ENCODE results near the gene MRO.
"Not testable (repeated sequence)": the region's sequence is repeated elsewhere in the genome, so short reads cannot be mapped to it uniquely, and the experiment has no call there.

MRO gene
- total RNA-seq, result 0 reads per million in 3 experiments

DNA sequence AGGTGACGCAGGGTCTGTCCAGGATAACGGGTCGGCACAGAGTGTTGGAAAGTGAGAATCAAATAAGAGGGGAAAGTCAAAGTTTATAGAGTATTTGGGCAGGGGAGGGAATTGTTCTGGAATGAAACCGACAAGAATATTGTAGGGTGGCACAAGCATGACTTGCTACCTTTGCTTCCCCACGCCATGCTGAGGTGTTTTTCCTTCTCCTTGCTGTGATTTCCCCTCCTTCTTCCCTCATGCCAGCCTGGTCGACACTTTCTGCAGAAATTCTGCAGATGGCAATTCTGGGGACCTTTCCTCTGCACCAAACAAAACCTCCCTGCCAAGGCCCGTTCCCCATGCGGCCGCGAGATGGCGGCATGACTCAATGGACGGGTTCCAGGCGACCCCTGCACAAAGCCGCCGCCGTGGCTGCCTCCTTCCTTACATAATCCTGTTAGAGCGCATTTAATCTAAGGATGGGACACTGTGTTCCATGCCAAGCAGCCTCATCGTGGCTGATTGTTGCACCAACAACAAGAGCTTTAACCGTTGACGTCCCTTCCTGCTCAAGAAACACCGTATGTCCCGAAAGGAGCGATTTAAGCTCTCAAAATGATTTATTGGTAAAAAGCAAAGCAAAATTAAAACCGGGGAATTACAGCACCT is at the start of gene MRO:
TSS of gene MRO (minus strand) at position 289 of the 651 bp plus-strand sequence. CDS start 10,616 bp downstream, outside the sequence.
- DNase-seq, result peak; percentile 66

DNA sequence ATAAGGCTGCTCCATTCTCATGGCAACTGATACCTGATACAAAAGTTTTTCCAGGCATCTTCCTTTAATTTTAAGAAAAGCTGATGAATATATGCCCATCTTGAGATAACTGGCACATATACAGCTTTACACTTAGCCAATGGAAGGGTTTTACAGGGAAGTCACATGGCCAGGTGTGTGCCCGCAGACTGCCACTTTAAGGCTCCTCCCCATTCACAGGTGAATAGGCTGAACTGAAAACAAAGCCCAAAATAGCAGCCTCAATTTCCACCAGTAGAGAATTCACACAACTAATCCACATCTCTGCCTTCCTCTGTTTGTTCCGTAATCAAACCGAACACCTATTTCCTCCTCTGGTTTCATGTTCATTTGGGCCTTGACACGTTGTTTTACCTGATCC is 49.3 kb upstream of the MRO start:
- DNase-seq, result no peak

DNA sequence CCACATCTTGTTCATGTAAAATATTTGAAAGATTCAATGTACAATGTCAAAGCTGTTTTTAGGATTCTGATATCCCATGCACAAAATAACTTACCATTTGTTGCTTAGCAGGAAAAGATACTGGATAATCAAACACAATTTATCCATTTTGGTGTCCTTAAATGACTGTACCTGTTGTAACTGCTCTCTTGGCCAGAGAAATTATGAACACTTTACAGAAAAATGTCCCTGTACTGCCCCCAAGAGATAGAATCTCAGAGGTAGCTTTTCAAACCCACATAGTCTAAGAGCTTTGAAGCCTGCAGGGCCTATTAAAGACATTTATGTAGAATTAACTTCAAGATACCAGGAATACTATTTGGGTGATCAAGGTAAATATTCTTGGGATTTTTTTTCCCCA is 46.9 kb upstream of the MRO start:
- no peak for DNase-seq

DNA sequence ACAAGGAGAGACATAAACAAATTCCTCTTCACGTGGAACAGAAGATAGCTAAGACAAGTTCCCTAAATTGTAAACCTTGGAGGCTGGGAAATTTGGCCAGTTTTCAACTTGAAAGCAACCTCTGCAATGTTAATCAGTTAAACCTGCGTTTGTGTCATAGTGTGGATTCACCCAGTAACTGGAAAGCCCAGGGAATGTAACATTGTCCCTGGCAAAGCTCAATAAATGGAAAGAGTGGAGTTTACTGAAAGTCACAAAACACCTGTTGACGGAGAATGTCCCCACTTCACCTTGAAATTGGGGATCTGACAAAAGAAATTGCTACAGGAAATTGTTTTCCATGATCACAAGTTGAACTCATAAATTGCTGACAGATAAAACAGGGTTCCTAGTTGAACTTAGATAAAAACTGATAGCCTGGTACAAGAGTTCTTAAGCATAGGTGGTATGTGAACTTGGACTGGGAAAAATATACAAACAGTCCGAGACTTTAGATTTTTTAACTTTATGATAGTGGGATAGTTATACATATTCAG is 44.1 kb upstream of the MRO start:
- DNase-seq, result no peak

DNA sequence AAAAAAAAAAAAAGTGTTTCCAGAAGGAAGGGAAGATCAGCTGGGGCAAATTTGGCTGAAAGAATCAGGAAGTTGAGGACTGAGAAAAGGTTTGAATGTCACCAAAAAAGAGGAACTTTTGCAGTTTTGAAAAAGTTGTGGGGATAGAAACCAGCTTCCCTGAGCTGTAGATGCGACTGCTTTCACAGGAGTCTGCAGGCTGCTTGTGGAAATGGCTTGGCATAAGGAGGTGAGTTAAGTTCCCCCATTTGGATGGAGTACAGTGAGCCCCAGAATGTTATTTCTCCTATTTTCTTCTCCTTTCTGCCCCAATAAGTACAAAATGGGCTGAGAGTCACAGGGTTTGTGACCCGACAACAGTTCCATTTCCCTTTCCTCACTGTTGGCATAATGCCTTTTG is 42.6 kb upstream of the MRO start:
- no peak for DNase-seq

DNA sequence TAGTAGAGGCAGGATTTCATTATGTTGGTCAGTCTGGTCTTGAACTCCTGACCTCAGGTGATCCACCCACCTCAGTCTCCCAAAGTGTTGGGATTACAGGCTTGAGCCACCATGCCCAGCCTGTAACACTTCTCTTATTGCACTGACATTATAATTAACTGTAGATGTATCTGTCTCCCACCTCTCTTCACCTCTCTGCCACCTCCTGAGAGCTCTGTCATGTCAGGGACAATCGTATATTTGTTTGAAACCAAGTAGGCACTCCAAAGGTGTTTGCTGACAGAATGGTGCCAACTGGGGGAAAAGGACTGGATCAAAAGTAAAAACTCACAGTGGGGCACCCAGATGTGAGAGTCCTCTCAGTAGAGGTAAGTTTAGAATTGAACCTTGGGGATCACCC is 41.8 kb upstream of the MRO start:
- DNase-seq, result no peak

DNA sequence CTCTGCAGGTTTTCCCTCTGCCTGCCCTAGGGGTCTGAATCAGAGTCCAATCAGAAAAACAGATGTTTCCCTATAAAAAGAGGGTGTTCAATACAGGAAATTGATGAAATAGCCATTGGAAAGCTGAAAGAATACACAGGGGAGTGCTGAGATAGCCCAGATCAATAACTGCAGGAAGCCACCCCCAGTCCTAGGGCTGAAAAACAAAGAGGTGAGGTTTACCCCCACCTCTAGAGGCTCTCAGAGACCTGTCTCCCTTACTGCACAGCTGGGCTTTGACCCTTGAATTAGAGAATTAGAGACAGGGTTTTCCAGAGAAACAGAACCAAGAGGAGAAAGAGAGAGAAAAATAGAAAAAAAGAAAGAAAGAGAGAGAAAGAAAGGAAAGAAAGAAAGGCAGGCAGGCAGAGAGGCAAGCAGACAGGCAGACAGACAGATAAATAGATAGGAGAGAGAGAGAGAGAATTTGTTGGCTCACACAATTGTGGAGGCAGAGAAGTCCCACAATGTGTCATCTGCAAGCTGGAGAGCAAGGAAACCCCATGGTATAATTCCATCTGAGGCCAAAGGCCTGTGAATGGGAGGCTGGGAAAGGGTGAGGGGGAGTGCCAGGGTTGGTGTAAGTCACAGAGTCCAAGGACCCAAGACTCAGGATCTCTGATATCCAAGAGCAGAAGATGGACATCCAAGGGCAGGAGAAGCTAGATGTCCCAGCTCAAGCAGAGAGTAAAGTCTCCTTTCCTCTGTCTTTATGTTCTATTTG is 40.2 kb upstream of the MRO start:
- no peak for DNase-seq

DNA sequence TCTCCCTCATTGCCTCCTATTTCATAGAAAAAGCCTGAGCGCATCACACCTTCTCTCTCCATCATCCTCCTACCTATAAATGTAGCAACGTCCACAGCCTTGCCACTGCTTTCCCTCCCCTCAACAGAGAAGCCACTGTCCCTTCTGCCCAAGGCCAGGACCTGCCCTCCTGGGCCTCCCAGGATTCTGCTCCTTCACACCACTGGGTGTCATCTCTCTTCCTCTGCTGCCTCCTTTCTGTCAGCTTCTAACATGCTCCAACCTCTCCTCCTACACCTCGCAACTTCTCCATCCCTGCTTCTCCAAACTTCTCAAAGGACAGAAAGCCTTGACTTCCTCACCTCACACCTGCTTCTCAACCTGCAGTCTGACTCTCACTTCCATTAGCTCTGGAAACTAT is 37.9 kb upstream of the MRO start:
- no peak for DNase-seq

DNA sequence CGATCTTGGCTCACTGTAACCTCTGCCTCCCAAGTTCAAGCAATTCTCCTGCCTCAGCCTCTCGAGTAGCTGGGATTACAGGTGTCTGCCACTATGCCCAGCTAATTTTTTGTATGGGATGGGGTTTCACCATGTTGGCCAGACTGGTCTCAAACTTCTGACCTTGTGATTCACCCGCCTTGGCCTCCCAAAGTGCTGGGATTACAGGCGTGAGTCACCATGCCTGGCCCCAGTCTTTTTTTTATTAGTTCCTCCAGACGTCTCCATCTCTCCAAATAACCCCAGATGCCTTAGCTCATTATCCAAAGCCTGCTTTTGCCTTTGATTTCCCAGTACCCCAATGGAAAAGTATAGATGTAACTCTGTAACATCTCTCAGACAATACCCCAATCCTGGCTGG is 37.4 kb upstream of the MRO start:
- DNase-seq, result not testable (repeated sequence)

DNA sequence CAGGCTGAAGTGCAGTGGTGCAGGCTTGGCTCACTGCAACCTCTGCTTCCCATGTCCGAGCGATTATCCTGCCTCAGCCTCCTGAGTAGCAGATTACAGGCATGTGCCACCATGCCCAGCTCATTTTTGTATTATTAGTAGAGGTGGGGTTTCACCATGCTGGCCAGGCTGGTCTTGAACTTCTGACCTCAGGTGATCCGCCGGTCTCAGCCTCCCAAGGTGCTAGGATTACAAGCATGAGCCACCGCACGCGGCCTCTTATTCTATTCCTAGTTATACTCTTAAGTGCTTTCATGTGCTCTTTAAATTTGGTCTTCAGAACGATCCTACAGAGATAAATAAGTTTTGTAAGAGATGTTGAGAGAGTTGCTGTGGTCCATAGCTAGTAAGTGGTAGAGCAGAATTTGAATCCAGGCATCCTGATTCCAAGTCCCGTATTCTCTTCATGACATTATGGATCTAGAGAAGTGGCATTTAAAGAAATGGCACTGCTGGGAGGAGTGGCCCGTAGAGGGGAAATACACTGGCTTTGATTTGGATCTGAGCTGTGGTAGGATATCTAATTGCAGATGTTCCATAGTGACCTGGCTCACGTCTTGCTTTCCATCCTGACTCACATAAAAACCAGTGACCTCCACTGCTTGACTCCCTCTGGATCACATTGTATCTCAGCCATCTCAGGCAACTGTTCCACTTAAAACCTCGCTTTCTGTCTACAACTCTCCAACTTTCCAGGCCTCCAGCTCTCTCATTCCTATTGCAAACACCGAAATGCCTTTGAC is 36.4 kb upstream of the MRO start:
- no peak for DNase-seq

DNA sequence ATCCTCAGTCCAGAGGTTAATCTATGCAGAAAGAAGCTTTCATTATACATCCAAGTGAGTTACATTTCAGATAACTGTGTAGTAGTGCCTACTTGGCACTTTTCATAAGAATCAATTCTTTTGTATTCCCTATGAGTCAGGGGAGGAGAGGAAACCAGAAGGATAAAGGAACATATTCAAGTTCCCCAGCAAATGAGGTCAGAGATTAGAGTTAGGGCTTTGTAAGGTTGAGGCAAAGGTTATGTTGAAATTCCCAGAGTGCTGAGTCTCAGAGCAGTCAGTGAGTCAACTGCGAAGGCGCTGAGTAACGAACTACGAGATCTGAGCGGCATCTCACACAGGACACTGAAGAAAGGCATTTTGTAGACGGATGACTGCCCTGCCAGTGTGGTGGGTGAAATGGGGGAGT is 34.1 kb upstream of the MRO start:
- DNase-seq, result no peak

DNA sequence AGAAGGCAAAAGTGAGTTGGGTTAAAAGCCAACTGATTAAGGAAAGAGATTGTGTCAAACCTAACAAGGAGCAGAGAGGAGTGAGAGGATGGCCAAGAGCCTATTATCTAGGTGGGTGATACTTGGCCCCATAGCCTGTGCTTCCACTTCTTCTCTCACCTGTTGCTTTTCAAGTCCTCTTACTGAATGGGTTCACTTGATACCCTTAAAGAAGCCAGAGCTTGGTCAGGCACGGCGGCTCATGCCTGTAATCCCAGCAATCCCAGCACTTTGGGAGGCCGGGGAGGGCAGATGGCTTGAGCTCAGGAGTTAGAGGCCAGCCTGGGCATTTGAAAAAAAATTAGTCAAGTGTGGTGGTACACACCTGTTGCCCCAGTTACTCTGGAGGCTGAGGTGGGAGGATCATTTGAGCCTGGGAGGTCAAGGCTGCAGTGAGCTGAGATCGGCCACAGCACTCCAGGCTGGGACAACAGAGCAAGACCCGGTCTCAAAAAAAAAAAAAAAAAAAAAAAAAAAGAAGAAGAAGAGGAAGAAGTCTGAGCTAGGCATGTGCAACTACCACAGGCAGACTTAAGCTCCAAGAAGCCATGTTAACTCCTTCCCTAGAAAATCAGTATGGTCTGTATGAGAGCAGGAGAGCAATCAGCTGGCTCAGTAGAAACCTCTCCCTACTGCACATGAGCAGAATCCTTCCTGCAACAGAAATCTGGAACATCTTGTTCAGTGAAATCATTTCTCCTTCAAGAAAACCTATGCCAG is 30.7 kb upstream of the MRO start:
- no peak for DNase-seq

DNA sequence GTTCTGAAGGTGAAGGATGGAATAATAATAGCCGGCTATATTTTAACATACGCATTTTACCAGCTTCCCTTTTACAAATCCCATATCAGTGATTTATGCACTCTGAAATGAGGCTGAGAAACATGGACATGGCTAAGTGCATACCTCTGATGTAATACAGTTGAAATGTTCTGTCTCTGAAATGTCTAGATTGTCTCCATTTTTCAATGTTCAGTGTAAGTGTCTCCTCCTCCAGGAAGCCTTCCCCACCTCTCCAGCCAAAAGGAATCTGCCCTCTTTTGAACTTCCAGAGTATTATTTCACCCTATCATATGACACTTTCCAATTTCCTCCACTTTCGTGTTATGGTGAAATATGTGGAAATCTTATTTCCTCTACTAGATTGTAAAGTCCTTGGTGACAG is 29.6 kb upstream of the MRO start:
- no peak for DNase-seq

DNA sequence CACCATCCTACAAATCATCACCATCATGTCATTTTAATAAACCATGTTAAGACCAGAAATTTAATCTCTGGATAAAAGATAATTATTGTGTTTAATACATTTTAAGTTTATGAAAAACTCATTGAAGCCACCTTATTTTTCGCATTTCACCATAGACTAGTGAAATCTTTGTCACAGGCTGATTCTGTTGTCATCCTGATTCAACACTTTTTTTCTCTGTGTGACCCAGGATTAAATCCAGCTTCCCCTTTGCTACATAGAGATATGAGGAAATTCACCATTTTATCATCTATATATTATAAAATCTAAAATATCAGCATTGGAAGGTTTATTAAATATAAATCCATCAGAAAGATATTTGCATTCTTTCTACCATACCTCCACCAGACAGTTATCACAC is 29.2 kb upstream of the MRO start:
- no peak for DNase-seq

DNA sequence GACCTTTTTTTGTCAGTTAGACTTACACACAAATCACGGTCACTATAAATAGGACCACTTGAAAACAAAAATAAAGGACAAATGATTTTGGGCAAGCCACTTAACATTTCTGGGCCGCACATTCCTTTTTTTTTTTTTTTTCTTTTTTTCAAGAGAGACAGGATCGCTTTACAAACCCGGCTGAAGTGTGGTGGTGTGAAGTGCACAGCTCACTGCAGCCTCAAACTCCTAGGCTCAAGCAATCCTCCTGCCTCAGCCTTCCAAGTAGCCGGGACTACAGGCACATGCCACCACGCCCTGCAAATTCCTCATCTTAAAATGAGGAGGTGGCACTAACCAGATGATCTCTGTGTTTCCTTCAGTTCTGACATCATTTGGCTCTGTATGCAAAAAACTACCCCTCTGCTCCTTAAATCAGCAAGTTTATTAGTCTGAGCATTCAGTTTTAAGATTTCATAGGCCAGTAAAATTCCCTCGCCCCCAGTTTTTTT is 28.3 kb upstream of the MRO start:
- no peak for DNase-seq

DNA sequence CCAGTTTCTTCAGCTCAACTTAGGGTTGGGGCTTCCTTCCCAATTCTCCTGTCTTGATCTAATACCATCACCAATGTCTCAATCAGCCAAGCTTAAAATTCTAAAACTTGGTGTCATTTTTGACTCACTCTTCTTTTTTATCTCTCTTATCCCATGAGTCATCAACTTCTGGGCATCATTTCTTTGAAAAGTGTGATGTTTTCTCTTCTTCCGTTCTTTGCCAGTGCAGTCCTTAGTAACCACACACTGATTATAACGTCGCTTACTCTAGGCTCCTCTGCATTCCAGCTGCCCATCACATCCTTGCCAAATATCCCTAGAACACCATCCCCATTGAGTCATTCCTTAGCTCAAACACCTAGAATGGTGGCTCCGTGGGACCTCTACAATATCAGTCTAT is 27.4 kb upstream of the MRO start:
- no peak for DNase-seq

DNA sequence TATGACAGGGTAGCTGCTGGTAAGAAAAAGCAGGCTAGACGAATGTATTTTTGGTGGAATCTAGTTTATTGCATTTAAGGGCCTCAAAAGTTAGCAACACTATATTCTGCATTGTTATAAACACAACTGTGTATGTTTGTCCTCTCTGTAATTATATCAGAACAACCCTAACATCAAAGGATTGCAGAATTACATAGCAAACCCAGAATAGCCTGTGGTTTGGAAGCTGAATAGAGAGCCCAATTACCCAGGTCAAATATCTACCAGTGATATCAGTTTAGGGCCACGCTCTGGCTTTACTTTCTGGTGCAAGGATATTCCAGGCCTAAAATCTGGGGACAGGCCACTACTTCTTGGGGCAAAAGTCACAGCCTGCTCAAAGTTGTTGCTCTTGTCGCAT is 25.1 kb upstream of the MRO start:
- no peak for DNase-seq

DNA sequence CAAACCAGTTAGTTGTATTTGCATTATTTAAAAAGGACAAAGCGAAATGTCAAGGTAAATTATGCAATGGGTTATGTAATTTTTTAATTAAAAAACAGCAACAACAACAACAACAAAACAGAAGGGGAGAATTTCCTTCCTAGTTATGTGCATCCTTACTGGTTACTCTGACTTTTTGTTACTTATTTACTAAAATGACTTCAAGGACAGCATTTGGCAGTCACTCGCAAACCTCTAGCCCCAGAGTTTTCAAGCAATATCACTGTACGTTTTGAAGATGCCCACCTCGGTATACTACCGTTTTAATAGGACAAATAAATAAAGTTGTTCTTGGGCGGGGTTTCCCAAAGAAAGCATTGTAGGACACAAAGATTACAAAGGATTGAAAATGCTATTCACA is 24.7 kb upstream of the MRO start:
- DNase-seq, result no peak

DNA sequence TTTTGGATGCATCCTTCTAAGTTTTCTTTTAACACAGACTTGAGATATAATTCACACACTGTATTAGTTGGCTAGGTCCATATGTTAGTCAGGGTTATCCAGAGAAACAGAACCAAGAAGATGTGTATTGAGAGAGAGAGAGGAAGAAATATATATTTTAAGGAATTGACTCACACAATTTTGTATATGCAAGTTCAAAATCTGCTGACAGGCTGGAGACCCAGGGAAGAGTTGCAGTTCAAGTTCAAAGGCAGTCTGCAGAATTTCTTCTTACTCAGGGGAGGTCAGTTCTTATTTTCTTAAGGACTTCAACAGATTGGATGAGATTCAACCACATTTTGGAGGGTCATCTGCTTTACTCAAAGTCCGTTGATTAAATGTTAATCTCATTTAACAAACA is 23.0 kb upstream of the MRO start:
- no peak for DNase-seq

DNA sequence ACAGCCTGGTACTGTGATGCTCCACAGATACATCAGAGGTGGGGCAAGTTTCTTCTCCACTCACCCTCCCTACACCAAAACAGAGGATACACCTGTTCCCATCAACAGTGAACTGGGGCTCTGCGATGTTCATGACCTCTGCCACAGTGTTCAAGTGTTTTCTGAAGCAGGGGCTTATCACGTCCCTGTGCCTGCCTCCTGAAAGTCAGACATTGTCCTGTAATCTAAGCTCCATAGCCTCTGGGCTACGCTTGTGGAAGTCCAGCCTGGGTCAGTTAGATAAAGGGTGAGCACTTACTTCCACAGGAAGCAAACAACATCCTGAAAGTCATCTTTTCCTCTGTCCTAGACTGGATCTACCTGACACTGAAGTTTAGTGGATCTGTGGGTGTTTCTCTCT is 20.2 kb upstream of the MRO start:
- no peak for DNase-seq

DNA sequence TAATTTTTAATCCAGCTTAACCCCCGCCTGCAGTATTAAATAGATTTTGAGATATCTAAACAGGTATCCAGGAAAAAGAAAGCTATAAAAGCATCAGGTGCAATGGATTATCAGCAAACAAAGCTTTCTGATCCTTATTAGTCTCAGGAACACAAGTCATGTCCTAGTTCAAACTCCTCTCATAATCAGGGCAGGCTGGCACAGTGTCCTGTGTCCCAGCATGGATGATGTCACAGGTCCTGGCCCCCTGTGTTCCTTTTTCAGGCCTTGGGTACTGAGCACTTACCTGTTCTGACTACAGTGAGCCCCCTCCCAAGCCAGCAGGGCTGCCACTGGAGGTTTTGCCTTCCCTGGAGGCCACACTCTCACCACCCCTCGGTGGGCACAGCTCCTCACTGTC is 19.5 kb upstream of the MRO start:
- no peak for DNase-seq

DNA sequence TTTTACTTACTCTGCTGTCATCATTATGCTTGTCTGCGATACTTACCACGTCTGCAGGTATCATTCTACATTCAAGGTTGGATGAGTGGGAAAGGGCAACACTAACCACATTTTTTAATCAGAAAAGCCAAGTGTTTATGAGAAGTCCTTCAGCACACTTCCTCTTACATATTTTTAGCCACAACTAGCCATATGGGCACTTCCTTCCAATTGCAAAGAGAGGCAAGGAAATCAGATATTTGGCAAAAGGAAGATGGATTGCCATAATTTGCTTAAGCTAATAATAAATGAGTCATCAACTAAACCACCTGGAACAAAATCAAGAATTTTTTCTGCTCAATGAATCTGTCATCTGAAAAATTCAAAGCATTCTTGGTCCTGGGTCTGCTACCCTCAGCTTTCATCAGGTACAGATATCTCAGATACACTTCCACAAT is 16.7 kb upstream of the MRO start:
- DNase-seq, result no peak

DNA sequence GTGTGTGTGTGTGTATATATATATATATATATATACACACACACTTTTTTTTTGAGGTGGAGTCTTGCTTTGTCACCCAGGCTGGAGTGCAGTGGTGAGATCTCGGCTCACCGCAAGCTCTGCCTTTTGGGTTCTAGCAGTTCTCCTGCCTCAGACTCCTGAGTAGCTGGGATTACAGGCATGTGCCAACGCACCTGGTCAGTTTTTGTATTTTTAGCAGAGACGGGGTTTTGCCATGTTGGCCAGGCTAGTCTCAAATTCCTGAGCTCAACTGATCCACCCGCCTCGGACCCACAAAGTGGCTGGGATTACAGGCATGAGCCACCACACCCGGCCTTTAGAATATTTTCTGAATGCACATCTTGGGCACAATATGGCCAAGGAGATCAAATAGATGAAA is 13.7 kb upstream of the MRO start:
- not testable (repeated sequence) for DNase-seq

Data from central memory CD4-positive, alpha-beta T cell (primary cell).